NCI-H345 (cell line): ENCODE measurements around the gene GLI1.
"Not testable (repeated sequence)": the region's sequence is repeated elsewhere in the genome, so short reads cannot be mapped to it uniquely, and the experiment has no call there.

ENCODE experiments used
- DNase-seq: peaks from one replicate; lab custom pipeline; 2025; lab: John Stamatoyannopoulos, UW

Gene GLI1

GRCh38 chr12:57441846-57442427, 17.6 kb upstream of the GLI1 start:
- no peak for DNase-seq

GRCh38 chr12:57444337-57444736, 15.2 kb upstream of the GLI1 start:
- DNase-seq: not testable (repeated sequence)

GRCh38 chr12:57444744-57445143, 14.8 kb upstream of the GLI1 start:
- no peak for DNase-seq

GRCh38 chr12:57446292-57446960, 13.2 kb upstream of the GLI1 start:
- DNase-seq: no peak

GRCh38 chr12:57448669-57449068, 10.9 kb upstream of the GLI1 start:
- DNase-seq: no peak

DNA sequence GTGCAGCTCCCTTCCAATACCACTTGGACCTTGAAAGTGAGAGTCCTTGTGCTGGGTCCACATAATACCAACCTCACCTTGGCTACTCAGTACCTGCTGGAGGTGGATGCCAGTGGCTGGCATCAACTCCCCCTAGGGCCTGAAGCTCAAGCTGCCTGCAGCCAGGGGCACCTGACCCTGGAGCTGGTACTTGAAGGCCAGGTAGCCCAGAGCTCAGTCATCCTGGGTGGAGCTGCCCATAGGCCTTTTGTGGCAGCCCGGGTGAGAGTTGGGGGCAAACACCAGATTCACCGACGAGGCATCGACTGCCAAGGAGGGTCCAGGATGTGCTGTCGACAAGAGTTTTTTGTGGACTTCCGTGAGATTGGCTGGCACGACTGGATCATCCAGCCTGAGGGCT, 10.2 kb upstream of the GLI1 start:
- no peak for DNase-seq

- no peak for DNase-seq
Observed at GRCh38 chr12:57450057-57450456, 9.5 kb upstream of the GLI1 start.

- no peak for DNase-seq
Observed at GRCh38 chr12:57451233-57451778, 8.3 kb upstream of the GLI1 start.

DNA sequence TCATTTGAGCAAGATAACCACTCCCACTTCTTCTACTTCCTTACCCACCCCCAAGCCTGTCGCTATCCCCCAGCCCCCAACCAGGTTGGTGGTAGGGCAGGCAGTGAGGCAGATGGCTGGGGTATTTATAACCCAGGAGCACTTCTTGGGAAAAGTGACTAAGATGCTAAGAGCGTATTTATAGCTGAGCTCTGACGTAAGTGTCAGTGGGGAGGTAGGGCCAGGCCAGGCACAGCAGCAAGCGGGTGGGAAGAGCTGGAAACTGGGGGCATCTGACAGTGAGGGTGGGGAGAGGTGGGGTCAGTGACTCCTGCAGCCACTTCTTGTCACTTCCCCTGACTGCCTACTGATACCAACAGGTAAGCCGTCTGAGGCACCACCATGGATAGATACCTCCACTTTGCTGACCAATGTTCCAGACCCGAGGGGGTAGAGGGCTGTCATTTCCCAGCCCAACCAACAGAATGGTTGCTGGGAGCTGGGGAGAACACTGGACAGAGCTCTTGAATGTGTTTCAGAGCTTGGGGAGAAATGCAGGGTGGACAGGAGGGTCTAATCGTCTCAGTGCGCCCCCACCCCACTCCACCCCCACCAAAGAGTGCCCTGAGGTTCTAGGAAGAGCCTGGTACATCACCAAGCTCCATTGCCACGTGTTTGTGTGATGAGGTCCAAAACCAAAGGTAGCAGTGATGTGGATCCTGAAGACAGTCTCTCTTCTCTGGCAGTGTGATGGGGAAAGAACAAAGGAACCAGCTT, 7.2 kb upstream of the GLI1 start:
- no peak for DNase-seq

DNA sequence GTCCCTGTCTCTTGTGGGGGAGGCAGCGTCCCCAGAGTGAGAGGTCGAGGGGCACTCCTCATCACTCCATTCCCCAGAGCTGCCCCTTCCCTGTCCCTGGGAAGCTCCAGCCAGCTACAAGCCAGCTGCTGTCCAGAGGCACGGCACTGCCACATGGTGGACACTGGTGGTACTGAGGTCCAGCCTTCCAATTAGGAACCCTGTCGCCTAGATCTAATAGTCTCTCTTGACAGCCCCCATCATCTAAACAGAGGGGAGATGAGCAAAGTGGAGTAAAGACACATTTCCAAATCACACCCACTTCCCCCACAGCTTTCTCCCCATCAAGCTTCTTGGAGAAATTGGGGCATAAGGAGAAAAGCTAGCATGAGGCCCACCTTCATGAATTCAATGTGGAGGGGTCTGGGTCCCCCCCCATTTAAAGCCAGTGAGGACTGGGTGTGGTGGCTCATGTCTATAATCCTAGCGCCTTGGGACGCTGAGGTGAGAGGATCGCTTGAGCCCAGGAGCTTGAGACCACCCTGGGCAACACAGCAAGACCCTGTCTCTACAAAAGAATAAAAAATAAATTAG, 6.6 kb upstream of the GLI1 start:
- DNase-seq: peak; percentile 63

GRCh38 chr12:57454213-57454565, 5.4 kb upstream of the GLI1 start:
- no peak for DNase-seq

DNA sequence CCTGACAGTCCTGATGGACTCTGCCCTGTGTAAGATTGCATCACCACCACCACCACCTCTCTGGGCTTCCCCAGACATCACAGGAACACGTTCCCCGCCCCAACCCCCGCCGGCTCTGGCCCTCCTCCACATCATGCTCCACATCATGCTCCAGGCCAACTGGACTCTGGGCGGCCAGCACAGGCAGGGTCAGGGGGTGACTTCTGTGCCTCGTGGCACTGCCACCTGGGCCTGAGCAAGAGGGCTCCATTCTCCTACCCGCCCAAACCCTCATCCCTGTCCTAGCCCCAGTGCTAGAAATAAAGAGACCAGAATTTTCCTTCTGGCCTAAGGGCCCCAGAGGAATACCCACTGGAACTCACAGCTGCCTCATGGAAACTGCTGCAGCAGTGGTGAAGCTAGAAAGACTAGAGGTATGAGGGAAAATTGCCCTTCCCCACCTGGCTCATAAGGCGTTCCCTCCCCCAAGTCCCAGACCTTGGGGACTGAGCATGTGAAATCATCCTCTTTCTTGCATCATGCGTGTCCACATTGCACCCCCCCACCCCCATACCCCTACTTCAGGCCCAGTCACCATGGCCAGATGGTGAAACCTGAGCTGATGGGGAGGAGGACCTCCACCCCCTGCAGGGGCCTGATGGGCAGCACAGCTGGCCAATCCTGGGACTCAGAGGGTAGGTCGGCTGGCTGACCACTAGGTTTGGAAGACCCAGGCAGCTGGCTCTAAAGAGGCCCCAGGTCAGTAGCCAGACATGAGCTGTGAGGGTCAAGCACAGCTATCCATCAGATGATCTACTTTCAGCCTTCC, 4.8 kb upstream of the GLI1 start, which contains the start of gene INHBE:
TSS of gene INHBE (plus strand) at position 742 of the 808 bp plus-strand sequence. CDS start 230 bp downstream, outside the sequence.
- no peak for DNase-seq

DNA sequence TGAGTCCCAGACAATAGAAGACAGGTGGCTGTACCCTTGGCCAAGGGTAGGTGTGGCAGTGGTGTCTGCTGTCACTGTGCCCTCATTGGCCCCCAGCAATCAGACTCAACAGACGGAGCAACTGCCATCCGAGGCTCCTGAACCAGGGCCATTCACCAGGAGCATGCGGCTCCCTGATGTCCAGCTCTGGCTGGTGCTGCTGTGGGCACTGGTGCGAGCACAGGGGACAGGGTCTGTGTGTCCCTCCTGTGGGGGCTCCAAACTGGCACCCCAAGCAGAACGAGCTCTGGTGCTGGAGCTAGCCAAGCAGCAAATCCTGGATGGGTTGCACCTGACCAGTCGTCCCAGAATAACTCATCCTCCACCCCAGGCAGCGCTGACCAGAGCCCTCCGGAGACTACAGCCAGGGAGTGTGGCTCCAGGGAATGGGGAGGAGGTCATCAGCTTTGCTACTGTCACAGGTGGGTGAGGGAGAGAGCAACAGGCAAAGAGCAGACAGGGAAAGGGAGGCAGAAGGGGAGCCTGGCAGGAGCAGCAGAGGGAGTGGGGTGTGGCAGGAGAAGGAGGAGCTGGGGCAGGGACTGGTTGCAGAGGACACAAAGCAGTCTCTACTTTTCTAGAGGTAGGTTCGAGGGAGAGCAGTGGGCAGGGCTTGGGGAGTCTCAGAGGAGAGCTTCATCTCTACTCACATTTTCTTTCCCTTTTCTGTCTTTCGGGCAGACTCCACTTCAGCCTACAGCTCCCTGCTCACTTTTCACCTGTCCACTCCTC, 4.0 kb upstream of the GLI1 start:
- no peak for DNase-seq

DNA sequence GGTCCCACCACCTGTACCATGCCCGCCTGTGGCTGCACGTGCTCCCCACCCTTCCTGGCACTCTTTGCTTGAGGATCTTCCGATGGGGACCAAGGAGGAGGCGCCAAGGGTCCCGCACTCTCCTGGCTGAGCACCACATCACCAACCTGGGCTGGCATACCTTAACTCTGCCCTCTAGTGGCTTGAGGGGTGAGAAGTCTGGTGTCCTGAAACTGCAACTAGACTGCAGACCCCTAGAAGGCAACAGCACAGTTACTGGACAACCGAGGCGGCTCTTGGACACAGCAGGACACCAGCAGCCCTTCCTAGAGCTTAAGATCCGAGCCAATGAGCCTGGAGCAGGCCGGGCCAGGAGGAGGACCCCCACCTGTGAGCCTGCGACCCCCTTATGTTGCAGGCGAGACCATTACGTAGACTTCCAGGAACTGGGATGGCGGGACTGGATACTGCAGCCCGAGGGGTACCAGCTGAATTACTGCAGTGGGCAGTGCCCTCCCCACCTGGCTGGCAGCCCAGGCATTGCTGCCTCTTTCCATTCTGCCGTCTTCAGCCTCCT, 3.4 kb upstream of the GLI1 start:
- peak; percentile 38 for DNase-seq

- no peak for DNase-seq
Observed at GRCh38 chr12:57456737-57457490, 2.7 kb upstream of the GLI1 start.

DNA sequence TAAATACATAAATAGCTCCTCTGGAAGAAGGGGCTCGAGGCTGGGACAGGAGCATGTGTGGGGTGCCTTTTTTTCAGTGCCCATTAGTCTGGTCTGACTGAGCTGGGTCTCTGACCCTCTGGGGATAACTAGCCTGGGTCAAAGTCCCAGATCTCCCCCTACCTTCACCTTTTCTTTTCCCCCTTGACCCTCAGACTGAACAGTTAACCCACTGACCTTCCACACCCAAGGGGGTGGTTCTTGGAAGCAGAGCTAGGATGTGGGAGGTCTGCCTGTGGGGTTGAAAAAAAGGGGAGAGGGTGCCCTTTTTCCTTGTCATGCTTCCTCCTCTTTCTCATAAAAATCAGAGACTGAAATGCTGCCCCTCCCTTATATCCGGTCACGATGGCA, 925 bp upstream of the GLI1 start:
- DNase-seq: no peak

DNA sequence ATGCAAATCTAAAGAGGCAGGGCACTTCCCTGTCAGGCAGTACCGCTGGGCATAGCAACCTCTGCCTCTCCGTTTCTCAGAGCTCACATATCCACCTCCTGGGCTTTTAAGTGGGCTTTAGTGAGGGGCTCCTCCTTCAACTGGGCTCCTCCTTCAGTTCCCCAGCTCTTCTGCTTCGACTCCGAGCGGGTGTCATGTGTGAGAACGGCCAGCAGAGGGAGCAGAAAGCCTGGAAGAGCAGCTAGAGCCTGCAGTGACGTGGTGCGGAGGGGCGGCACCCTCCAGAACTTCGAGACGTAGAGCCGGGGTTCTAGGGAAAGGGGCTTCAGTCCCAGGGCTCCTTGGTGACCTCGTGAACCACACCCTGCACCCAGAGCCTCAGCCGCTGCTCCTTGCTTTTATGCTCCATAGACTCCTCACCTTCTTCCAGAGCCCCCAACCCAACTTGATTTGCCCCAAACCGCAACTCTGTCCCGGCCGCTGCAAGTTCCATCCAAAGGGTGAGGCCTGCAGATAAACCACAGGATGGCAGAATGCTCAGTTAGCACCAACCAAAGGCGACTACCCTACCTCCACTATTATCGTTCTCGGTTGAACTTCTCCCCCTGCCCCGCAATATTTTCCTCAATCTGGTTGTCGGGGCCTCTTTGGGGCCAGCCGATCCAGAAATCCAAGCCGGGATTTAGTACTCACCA, 383 bp upstream of the GLI1 start:
- DNase-seq: peak; percentile 94

- DNase-seq: no peak
Observed at GRCh38 chr12:57460468-57460784, 841 bp downstream of the GLI1 start.

GRCh38 chr12:57460841-57461275, 1.3 kb downstream of the GLI1 start:
- DNase-seq: no peak
